Prostate gland (tissue), 2 donors: Measurements from ENCODE around the gene RNPEPL1. TPM values are rescaled to one million over a fixed set of nuclear protein-coding genes. Genes with fewer than 3 reads are reported as not detected.

Experiments
- DNase-seq: peaks from one replicate; pipeline ENCODE4 v3.0.0-alpha.2; 2019; ENCODE audit warnings: low spot score
- H3K27ac ChIP-seq, 2 donors: fragments of 200-600 bp; sonication (generic); 2 replicates each; pipeline ENCODE4 v1.5.1; 2017 to 2019
- H3K27me3 ChIP-seq: fragments of 200-600 bp; sonication (generic); replicated peaks from 2 replicates; pipeline ENCODE4 v1.5.1; 2019; ENCODE audit not compliant: insufficient read depth
- H3K36me3 ChIP-seq, 2 donors: fragments of 200-600 bp; sonication (generic); 1 replicate in 1 of 2; 2 replicates in 1 of 2; pipeline versions ENCODE4 v1.5.1 to v1.8.1; 2017 to 2019
- H3K4me1 ChIP-seq: fragments of 200-600 bp; sonication (generic); replicated peaks from 2 replicates; pipeline ENCODE4 v1.5.1; 2019
- H3K4me3 ChIP-seq, 2 donors: fragments of 200-600 bp; sonication (generic); 2 replicates each; pipeline ENCODE4 v1.5.1; 2017 to 2019
- H3K9me3 ChIP-seq: fragments of 200-600 bp; sonication (generic); 2 replicates; pipeline ENCODE4 v1.5.1; 2017
- CTCF ChIP-seq, 4 experiments: fragments of 200-600 bp in 2 of 4; fragments of 450-650 bp in 2 of 4; sonication (generic) in 2 of 4; IDR thresholded peaks; 1 replicate in 3 of 4; 2 replicates in 1 of 4; pipeline ENCODE4 v1.5.1; 2016 to 2019; ENCODE audit warnings: antibody characterized with exemption in 4 of 4, mild to moderate bottlenecking in 2 of 4, moderate library complexity in 2 of 4
- POLR2A ChIP-seq: fragments of 450-650 bp; IDR thresholded peaks from one replicate; pipeline ENCODE4 v1.6.1; 2016; ENCODE audit warnings: antibody characterized with exemption, mild to moderate bottlenecking
- POLR2AphosphoS5 ChIP-seq: sonication (generic); formaldehyde crosslinking; IDR thresholded peaks from one replicate; pipeline ENCODE4 v1.6.1; 2017; ENCODE audit warnings: antibody characterized with exemption
- WGBS: methylation state at CpG from one replicate; pipeline ENCODE4 v1.1.5; 2018; 5-methylcytosine and 5-hydroxymethylcytosine counted together
- intact Hi-C: fragments of 100-400 bp; cut with DNase I; formaldehyde crosslinking; loops from one replicate; pipeline ENCODE4 v1.14.2; 2022
- total RNA-seq, 2 donors: library from RNA; depleted of rRNA; stranded (reverse); fragments of >200 nt; gene quantifications; one replicate each; pipeline ENCODE4 v1.1.0, GENCODE V29; 2016

RNPEPL1 gene
- 10 to 100 TPM; 36.9 to 94.7 TPM for total RNA-seq

- TF ChIP-seq POLR2AphosphoS5 (no peak), POLR2A (no peak), CTCF (IDR thresholded peaks at IDR 0.05) (peak in 2 of 4 experiments; percentile 1 to 16)
- H3K27ac ChIP-seq, result peak within 1 kb of the TSS; percentile 91 to 93
- H3K4me3 ChIP-seq, result peak within 1 kb of the TSS; percentile 63 to 65
- intact Hi-C loops, result loop anchor here (10.0 kb wide), 1 partner anchor 113 kb away; no protein-coding TSS in a partner anchor
- H3K9me3 ChIP-seq, result no peaks in the 10 kb centered on the region
- under 1% methylated on average over 57 of the region's 106 CpGs for WGBS
- peaks cover 26% of the 10 kb centered on the region for H3K4me1 ChIP-seq
- H3K36me3 ChIP-seq, result no peaks in the 10 kb centered on the region
- no peaks in the 10 kb centered on the region for H3K27me3 ChIP-seq
- no peak for DNase-seq
Measured at GRCh38 chr2:240567872-240568677, at the start of gene RNPEPL1. RNPEPL1 (plus strand) TSS chr2:240568484; CDS start chr2:240568587, 103 bp downstream.

- Histone ChIP-seq H3K27me3 (no peaks in the 10 kb centered on the region), H3K4me1 (no peaks in the 10 kb centered on the region), H3K36me3 (no peaks in the 10 kb centered on the region), H3K27ac (no peak overlapping the region), H3K9me3 (no peaks in the 10 kb centered on the region), H3K4me3 (no peak overlapping the region)
- whole genome bisulfite sequencing, result 88% methylated on average over 5 of the region's 5 CpGs
- intact Hi-C loops, result loop anchor here (10.0 kb wide), 1 partner anchor 186 kb away; no protein-coding TSS in a partner anchor
- DNase-seq, result no peak
- no peak for TF ChIP-seq POLR2A
- TF ChIP-seq CTCF (IDR thresholded peaks at IDR 0.05), result no peak
- TF ChIP-seq POLR2AphosphoS5, result no peak
Measured at GRCh38 chr2:240518981-240519380, 49.3 kb upstream of the RNPEPL1 start.

GRCh38 chr2:240519396-240520129 lies 48.7 kb upstream of the RNPEPL1 start:
- H3K9me3 ChIP-seq, result no peaks in the 10 kb centered on the region
- WGBS, result 29% methylated on average over 25 of the region's 25 CpGs
- no peaks in the 10 kb centered on the region for H3K36me3 ChIP-seq
- H3K27me3 ChIP-seq, result no peaks in the 10 kb centered on the region
- DNase-seq, result no peak
- no peak overlapping the region for H3K4me3 ChIP-seq
- H3K27ac ChIP-seq, result no peak overlapping the region
- no peak for TF ChIP-seq CTCF (IDR thresholded peaks at IDR 0.05)
- no peak for TF ChIP-seq POLR2A
- no peak for TF ChIP-seq POLR2AphosphoS5
- no peaks in the 10 kb centered on the region for H3K4me1 ChIP-seq
- intact Hi-C loops, result loop anchor here (10.0 kb wide), 1 partner anchor 185 kb away; no protein-coding TSS in a partner anchor

GRCh38 chr2:240520130-240520973 lies 47.9 kb upstream of the RNPEPL1 start:
- Histone ChIP-seq H3K27me3 (no peaks in the 10 kb centered on the region), H3K4me1 (no peaks in the 10 kb centered on the region), H3K27ac (no peak overlapping the region), H3K4me3 (no peak overlapping the region), H3K36me3 (no peaks in the 10 kb centered on the region), H3K9me3 (no peaks in the 10 kb centered on the region)
- DNase-seq, result no peak
- intact Hi-C loops, result no loop called here
- WGBS, result 18% methylated on average over 52 of the region's 52 CpGs
- no peak for TF ChIP-seq CTCF (IDR thresholded peaks at IDR 0.05)
- no peak for TF ChIP-seq POLR2AphosphoS5
- no peak for TF ChIP-seq POLR2A
